Hematopoietic multipotent progenitor cell treated with erythropoietin and hydrocortisone succinate and interleukin-3 and kit ligand, for 17 days (in vitro differentiated cells): Measurements from ENCODE around the gene DCUN1D1.

Source experiments
- DNase-seq: peaks from one replicate; pipeline ENCODE4 v3.0.0-alpha.2; 2015; ENCODE audit warnings: low spot score

DCUN1D1 gene

GRCh38 chr3:182889948-182890629 lies 90.2 kb downstream of the DCUN1D1 start:
- no peak for DNase-seq
